Measurements from ENCODE around the gene IDH3G.
"Not testable (repeated sequence)": the region's sequence is repeated elsewhere in the genome, so short reads cannot be mapped to it uniquely, and the experiment has no call there.

IDH3G gene

GRCh38 chrX:153794018-153794896, at the start of gene IDH3G, which contains the start of gene SSR4:
Gene IDH3G (minus strand): TSS chrX:153794375. CDS start chrX:153794326, 49 bp downstream.
Gene SSR4 (plus strand): TSS chrX:153794668. CDS start chrX:153794688, 20 bp downstream.
- DNase-seq = peak; percentile 98

- no peak for DNase-seq
Measured at GRCh38 chrX:153836921-153837320, 42.7 kb upstream of the IDH3G start.

- no peak for DNase-seq
Measured at GRCh38 chrX:153832728-153833127, 38.6 kb upstream of the IDH3G start.

GRCh38 chrX:153831429-153832150, 37.4 kb upstream of the IDH3G start:
- no peak for DNase-seq

GRCh38 chrX:153830640-153831428, 36.7 kb upstream of the IDH3G start:
- DNase-seq = no peak

- DNase-seq = no peak
Measured at GRCh38 chrX:153829799-153830639, 35.8 kb upstream of the IDH3G start, which contains the start of gene PDZD4. Gene PDZD4 (minus strand): TSS chrX:153830544. CDS start chrX:153830298, 246 bp downstream.

- DNase-seq = no peak
Measured at GRCh38 chrX:153829549-153829798, 35.3 kb upstream of the IDH3G start.

GRCh38 chrX:153828723-153829548, 34.8 kb upstream of the IDH3G start:
- no peak for DNase-seq

GRCh38 chrX:153828308-153828707, 34.1 kb upstream of the IDH3G start:
- DNase-seq = no peak

GRCh38 chrX:153827903-153828302, 33.7 kb upstream of the IDH3G start:
- no peak for DNase-seq

- DNase-seq = no peak
Measured at GRCh38 chrX:153827016-153827415, 32.8 kb upstream of the IDH3G start.

- DNase-seq = no peak
Measured at GRCh38 chrX:153825042-153825441, 30.9 kb upstream of the IDH3G start.

GRCh38 chrX:153824348-153824747, 30.2 kb upstream of the IDH3G start:
- no peak for DNase-seq

GRCh38 chrX:153821066-153821465, 26.9 kb upstream of the IDH3G start:
- DNase-seq = no peak

- DNase-seq = no peak
Measured at GRCh38 chrX:153820601-153821000, 26.4 kb upstream of the IDH3G start.

GRCh38 chrX:153819384-153820040, 25.3 kb upstream of the IDH3G start:
- no peak for DNase-seq

GRCh38 chrX:153818571-153819383, 24.6 kb upstream of the IDH3G start:
- DNase-seq = peak; percentile 52

- DNase-seq = not testable (repeated sequence)
Measured at GRCh38 chrX:153818064-153818463, 23.9 kb upstream of the IDH3G start.

GRCh38 chrX:153816831-153817690, 22.9 kb upstream of the IDH3G start:
- DNase-seq = no peak
